Choroid plexus epithelial cell (primary cell): ENCODE data around the gene EEIG1.

Experiments used
- DNase-seq: peaks from one replicate; pipeline ENCODE4 v3.0.0-alpha.2; 2010; ENCODE audit warnings: low read depth
- H3K4me3 ChIP-seq: 2 replicates; pipeline ENCODE4 v1.5.1; 2011; ENCODE audit warnings: low read depth, mild to moderate bottlenecking, control low read depth, low read length, moderate library complexity
- CTCF ChIP-seq: conservative IDR thresholded peaks from 2 replicates; pipeline ENCODE4 v1.5.1; 2011; ENCODE audit warnings: low read depth, mild to moderate bottlenecking, control low read depth, inconsistent platforms, low read length, moderate library complexity

The EEIG1 gene

GRCh38 chr9:127963359-127964064, 17.3 kb downstream of the EEIG1 start:
- no peak for TF ChIP-seq CTCF
- no peak overlapping the region for H3K4me3 ChIP-seq
- no peak for DNase-seq

- no peak overlapping the region for H3K4me3 ChIP-seq
- no peak for DNase-seq
- no peak for TF ChIP-seq CTCF
These were observed 17.8 kb downstream of the EEIG1 start for GRCh38 chr9:127963041-127963358.

GRCh38 chr9:127962278-127962677, 18.5 kb downstream of the EEIG1 start:
- TF ChIP-seq CTCF = no peak
- no peak for DNase-seq
- no peak overlapping the region for H3K4me3 ChIP-seq

- no peak for TF ChIP-seq CTCF
- DNase-seq = no peak
- no peak overlapping the region for H3K4me3 ChIP-seq
These were observed 19.1 kb downstream of the EEIG1 start for GRCh38 chr9:127961613-127962155.

- no peak for TF ChIP-seq CTCF
- DNase-seq = no peak
- no peak overlapping the region for H3K4me3 ChIP-seq
These were observed 19.7 kb downstream of the EEIG1 start for GRCh38 chr9:127961155-127961490.

GRCh38 chr9:127960410-127961154, 20.2 kb downstream of the EEIG1 start:
- TF ChIP-seq CTCF = no peak
- no peak for DNase-seq
- H3K4me3 ChIP-seq = no peak overlapping the region
